Measurements from ENCODE around the gene HOXA11. TPM values are rescaled to one million over a fixed set of nuclear protein-coding genes. Genes with fewer than 3 reads are reported as not detected.

Gene HOXA11
- total RNA-seq, 1 donor from 2014 or later: not detected

DNA sequence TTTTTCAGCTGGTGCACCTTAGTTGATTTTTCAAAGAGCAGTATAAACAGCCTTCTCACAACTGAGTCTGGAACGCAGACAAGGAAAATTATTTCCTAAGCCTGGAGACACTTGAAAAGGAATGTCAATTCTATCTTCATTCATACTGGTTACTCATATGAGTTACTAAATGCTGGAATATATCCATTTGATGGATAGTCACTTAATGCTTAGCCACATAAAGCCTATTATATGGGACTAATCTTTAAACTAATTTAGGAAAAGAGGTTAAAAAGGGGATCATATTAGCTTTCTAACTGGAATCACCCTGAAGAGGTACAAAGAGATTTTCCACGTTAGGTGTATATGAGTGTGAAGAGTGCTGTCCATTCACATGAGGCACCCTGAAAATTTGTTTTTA lies 52.8 kb downstream of the HOXA11 start:
- DNase-seq (ENCODE audit: missing footprints) (no peak), ATAC-seq (no peak)
- intact Hi-C loops (cut with DNase I): loop anchor here (2.0 kb wide), 1 partner anchor 277 kb away; no protein-coding TSS in a partner anchor

DNA sequence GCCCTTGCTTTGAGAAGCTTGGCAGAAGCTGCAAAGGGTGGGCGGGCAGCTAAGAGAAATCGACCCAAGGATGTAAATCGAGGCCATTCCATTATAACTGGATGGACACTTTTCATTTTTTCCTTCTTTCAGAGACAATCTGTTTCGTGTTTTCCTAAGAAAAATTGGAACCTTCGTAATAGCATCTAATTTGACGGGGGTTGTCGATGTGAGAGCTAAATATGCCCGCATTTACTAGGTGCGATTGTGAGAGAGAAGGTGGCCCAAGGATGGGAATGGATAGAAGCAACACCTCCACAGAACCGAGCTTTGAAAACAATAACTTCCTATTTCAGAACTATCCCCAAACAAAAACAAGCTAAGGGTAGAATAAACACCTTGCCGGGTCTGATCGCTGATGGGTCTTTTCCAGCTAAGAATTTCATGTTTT lies 53.6 kb downstream of the HOXA11 start:
- ATAC-seq: no peak
- intact Hi-C loops (cut with DNase I): no loop called here

More for the DNA sequence above, 53.6 kb downstream of the HOXA11 start:
- DNase-seq (ENCODE audit: missing footprints): no peak

Small RNAs within 50 kb of the gene (microRNA-seq; reads per million reads assigned to microRNA genes)
- 5.4 reads per million, percentile 14 among the genes with 10 or more reads in this experiment for gene MIR196B

Other genes starting within 250 kb of the HOXA11 start
- not detected for gene HOXA1, start 89.2 kb downstream of the HOXA11 start, total RNA-seq
- 0.14 TPM for gene HOXA2, start 82.5 kb downstream of the HOXA11 start, total RNA-seq
- 0.14 TPM for gene HOXA4, start 54.5 kb downstream of the HOXA11 start, total RNA-seq
- not detected for gene HOXA5, start 41.6 kb downstream of the HOXA11 start, total RNA-seq
- not detected for gene HOXA6, start 37.5 kb downstream of the HOXA11 start, total RNA-seq
- gene HOXA3, start 32.6 kb downstream of the HOXA11 start, total RNA-seq: not detected
- not detected for gene HOXA7, start 28.6 kb downstream of the HOXA11 start, total RNA-seq
- gene HOXA9, start 19.7 kb downstream of the HOXA11 start, total RNA-seq: not detected
- not detected for gene HOXA10, start 10.9 kb downstream of the HOXA11 start, total RNA-seq
- not detected for gene HOXA13, start 14.9 kb upstream of the HOXA11 start, total RNA-seq
- gene EVX1, start 57.6 kb upstream of the HOXA11 start, total RNA-seq: not detected